Suprapubic skin (tissue), 4 donors: Measurements from ENCODE around the gene WDR27. TPM values are rescaled to one million over a fixed set of nuclear protein-coding genes. Genes with fewer than 3 reads are reported as not detected.
"Not testable (repeated sequence)": the region's sequence is repeated elsewhere in the genome, so short reads cannot be mapped to it uniquely, and the experiment has no call there.

Source experiments
- DNase-seq, 2 donors: peaks; one replicate each; pipeline ENCODE4 v3.0.0-alpha.2; 2019; ENCODE audit warnings: low spot score in 2 of 2
- H3K27ac ChIP-seq: fragments of 200-600 bp; sonication (generic); one replicate; pipeline ENCODE4 v1.5.1; 2019
- H3K27me3 ChIP-seq: fragments of 200-600 bp; sonication (generic); one replicate; pipeline ENCODE4 v1.5.1; 2019
- H3K36me3 ChIP-seq: fragments of 200-600 bp; sonication (generic); one replicate; pipeline ENCODE4 v1.5.1; 2019
- H3K4me1 ChIP-seq: fragments of 200-600 bp; sonication (generic); one replicate; pipeline ENCODE4 v1.5.1; 2019
- H3K4me3 ChIP-seq: fragments of 200-600 bp; sonication (generic); one replicate; pipeline ENCODE4 v1.5.1; 2019; ENCODE audit warnings: mild to moderate bottlenecking
- H3K9me3 ChIP-seq: fragments of 200-600 bp; sonication (generic); one replicate; pipeline ENCODE4 v1.5.1; 2019
- CTCF ChIP-seq, 2 donors: fragments of 200-600 bp in 1 of 2; fragments of 450-650 bp in 1 of 2; sonication (generic) in 1 of 2; IDR thresholded peaks; one replicate each; pipeline ENCODE4 v1.5.1; 2016 to 2019; ENCODE audit warnings: antibody characterized with exemption in 2 of 2, mild to moderate bottlenecking in 1 of 2, moderate library complexity in 1 of 2
- EP300 ChIP-seq: sonication (generic); formaldehyde crosslinking; IDR thresholded peaks from one replicate; pipeline ENCODE4 v1.6.1; 2017; ENCODE audit warnings: antibody characterized with exemption
- POLR2A ChIP-seq, 2 donors: fragments of 450-650 bp; IDR thresholded peaks; one replicate each; pipeline ENCODE4 v1.6.1; 2017; ENCODE audit warnings: antibody characterized with exemption in 2 of 2, mild to moderate bottlenecking in 2 of 2, moderate library complexity in 2 of 2
- POLR2AphosphoS5 ChIP-seq, 3 donors: sonication (generic); formaldehyde crosslinking; IDR thresholded peaks; one replicate each; pipeline ENCODE4 v1.6.1; 2017; ENCODE audit warnings: antibody characterized with exemption in 3 of 3
- WGBS: methylation state at CpG from one replicate; pipeline ENCODE4 v1.1.5; 2018; 5-methylcytosine and 5-hydroxymethylcytosine counted together
- total RNA-seq, 4 donors: library from RNA; depleted of rRNA; stranded (reverse); fragments of >200 nt; gene quantifications; one replicate each; pipeline ENCODE4 v1.1.0, GENCODE V29; 2016

The WDR27 gene
- total RNA-seq, 4 donors from 2014 or later, result 17.3 to 59.4 (median 26.6) TPM

- Histone ChIP-seq H3K36me3 (peaks cover 14% of the 10 kb centered on the region), H3K9me3 (no peaks in the 10 kb centered on the region), H3K27me3 (no peaks in the 10 kb centered on the region), H3K27ac (no peak overlapping the region), H3K4me3 (no peak overlapping the region), H3K4me1 (no peaks in the 10 kb centered on the region)
- 90% methylated on average over 13 of the region's 13 CpGs for whole genome bisulfite sequencing
- DNase-seq, result no peak
- TF ChIP-seq EP300 (no peak), CTCF (IDR thresholded peaks at IDR 0.05) (no peak), POLR2AphosphoS5 (IDR thresholded peaks at IDR 0.05) (no peak), POLR2A (IDR thresholded peaks at IDR 0.05) (no peak)
These were observed 54.2 kb downstream of the WDR27 start for GRCh38 chr6:169647637-169648036.

DNA sequence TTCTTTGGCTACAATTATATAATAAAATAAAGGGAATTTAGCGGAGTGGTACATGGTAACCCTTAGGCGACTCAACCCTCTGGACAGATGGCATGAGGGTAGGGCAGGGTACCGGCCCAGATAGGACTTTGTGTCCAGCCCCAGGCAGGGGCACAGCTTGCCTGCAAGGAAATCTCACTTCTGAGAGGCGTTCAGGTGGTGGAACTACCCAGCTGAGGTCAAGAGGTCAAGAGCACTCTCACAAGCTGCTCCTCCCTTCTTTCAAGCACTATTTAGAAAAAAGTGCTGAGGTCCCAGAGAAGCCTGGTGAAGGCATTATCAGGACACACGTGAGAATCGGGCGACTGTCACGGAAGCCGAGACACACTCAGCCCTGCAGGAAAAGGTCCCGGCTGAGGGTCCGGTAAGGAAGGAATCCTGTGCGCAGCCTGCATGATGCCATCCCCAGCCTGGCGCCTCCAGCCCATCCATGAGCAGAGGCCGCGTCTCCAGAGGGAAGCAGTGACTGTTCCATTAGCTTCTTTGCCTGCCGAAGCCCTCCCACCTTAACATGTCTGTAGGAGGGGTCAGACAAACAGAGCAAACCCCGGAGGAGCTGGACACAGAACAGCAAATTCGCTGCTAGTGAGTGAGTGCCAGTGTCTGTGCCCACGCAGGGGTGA is 54.8 kb downstream of the WDR27 start:
- 89% methylated on average over 19 of the region's 19 CpGs for WGBS

DNA sequence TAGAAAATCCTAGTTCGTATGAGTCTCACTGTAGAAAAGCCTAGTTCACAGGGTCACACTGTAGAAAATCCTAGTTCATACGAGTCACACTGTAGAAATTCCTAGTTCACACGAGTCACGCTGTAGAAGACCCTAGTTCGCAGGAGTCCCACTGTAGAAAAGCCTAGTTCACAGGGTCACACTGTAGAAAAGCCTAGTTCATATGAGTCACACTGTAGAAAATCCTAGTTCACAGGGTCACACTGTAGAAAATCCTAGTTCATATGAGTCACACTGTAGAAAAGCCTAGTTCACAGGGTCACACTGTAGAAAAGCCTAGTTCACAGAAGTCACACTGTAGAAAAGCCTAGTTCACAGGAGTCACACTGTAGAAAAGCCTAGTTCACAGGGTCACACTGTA is 56.4 kb downstream of the WDR27 start:
- not testable (repeated sequence) for DNase-seq, H3K27ac ChIP-seq, H3K4me1 ChIP-seq, H3K27me3 ChIP-seq, H3K9me3 ChIP-seq, H3K4me3 ChIP-seq
- H3K36me3 ChIP-seq, result peaks cover 14% of the 10 kb centered on the region
- WGBS, result 97% methylated on average over 5 of the region's 5 CpGs

More for the DNA sequence above, 54.8 kb downstream of the WDR27 start:
- no peak for DNase-seq
- Histone ChIP-seq H3K4me1 (no peaks in the 10 kb centered on the region), H3K4me3 (no peak overlapping the region), H3K36me3 (peaks cover 14% of the 10 kb centered on the region), H3K27me3 (no peaks in the 10 kb centered on the region), H3K27ac (no peak overlapping the region), H3K9me3 (no peaks in the 10 kb centered on the region)
- TF ChIP-seq POLR2A (IDR thresholded peaks at IDR 0.05), result no peak
- no peak for TF ChIP-seq POLR2AphosphoS5 (IDR thresholded peaks at IDR 0.05)
- TF ChIP-seq CTCF (IDR thresholded peaks at IDR 0.05), result no peak
- TF ChIP-seq EP300, result no peak

DNA sequence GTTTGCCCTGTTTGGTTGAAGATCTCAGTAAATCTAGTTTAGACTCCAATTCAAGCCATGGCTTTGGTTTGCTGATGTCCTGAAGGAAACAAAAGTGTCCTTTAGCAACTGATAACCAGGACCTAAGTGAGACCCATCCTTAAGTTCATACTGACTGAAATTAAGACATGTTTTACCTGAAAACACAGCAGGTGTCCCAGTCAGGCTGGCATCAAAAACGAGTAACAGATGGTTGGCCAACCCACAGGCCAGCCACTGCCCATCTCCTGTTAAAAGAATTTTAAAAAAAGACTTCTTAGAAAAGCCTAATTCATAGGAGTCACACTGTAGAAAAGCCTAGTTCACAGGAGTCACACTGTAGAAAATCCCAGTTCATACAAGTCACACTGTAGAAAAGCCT is 58.3 kb downstream of the WDR27 start:
- TF ChIP-seq POLR2A (IDR thresholded peaks at IDR 0.05) (no peak), EP300 (no peak), POLR2AphosphoS5 (IDR thresholded peaks at IDR 0.05) (no peak)
- no peak overlapping the region for H3K4me3 ChIP-seq
- peaks cover 9% of the 10 kb centered on the region for H3K36me3 ChIP-seq
- no peak overlapping the region for H3K27ac ChIP-seq
- 79% methylated on average over 1 of the region's 1 CpG for WGBS
- no peaks in the 10 kb centered on the region for H3K27me3 ChIP-seq
- H3K9me3 ChIP-seq, result no peaks in the 10 kb centered on the region
- DNase-seq, result no peak
- peaks cover 3% of the 10 kb centered on the region for H3K4me1 ChIP-seq

GRCh38 chr6:169642455-169642854 is 59.4 kb downstream of the WDR27 start:
- Histone ChIP-seq H3K27ac (no peak overlapping the region), H3K36me3 (peaks cover 9% of the 10 kb centered on the region), H3K9me3 (no peaks in the 10 kb centered on the region), H3K4me3 (no peak overlapping the region), H3K4me1 (peaks cover 3% of the 10 kb centered on the region), H3K27me3 (no peaks in the 10 kb centered on the region)
- TF ChIP-seq POLR2A (IDR thresholded peaks at IDR 0.05), result no peak
- no peak for TF ChIP-seq CTCF (IDR thresholded peaks at IDR 0.05)
- TF ChIP-seq EP300, result no peak
- TF ChIP-seq POLR2AphosphoS5 (IDR thresholded peaks at IDR 0.05), result no peak
- DNase-seq, result no peak
- 88% methylated on average over 14 of the region's 15 CpGs for WGBS

GRCh38 chr6:169641461-169642085 is 60.3 kb downstream of the WDR27 start:
- Histone ChIP-seq H3K4me3 (no peak overlapping the region), H3K27me3 (no peaks in the 10 kb centered on the region), H3K36me3 (peaks cover 12% of the 10 kb centered on the region), H3K27ac (no peak overlapping the region), H3K4me1 (peaks cover 3% of the 10 kb centered on the region), H3K9me3 (no peaks in the 10 kb centered on the region)
- no peak for DNase-seq
- TF ChIP-seq POLR2A (IDR thresholded peaks at IDR 0.05) (no peak), EP300 (no peak), CTCF (IDR thresholded peaks at IDR 0.05) (no peak), POLR2AphosphoS5 (IDR thresholded peaks at IDR 0.05) (no peak)
- WGBS, result 95% methylated on average over 28 of the region's 28 CpGs
